ENCODE results near the gene MICAL3. TPM values are rescaled to one million over a fixed set of nuclear protein-coding genes. Genes with fewer than 3 reads are reported as not detected.
"Not testable (repeated sequence)": the region's sequence is repeated elsewhere in the genome, so short reads cannot be mapped to it uniquely, and the experiment has no call there.

MICAL3 gene
- total RNA-seq, result 61.4 TPM

- peak; percentile 54 for DNase-seq (ENCODE audit: low spot score)
Observed at GRCh38 chr22:18024276-18024939, at the start of gene MICAL3. Gene MICAL3, minus strand, starts transcription at chr22:18024561. Its CDS starts 117,749 bp downstream, at chr22:17906812.

- not testable (repeated sequence) for DNase-seq (ENCODE audit: low spot score)
Observed at GRCh38 chr22:18073927-18074326, 49.6 kb upstream of the MICAL3 start.

- DNase-seq (ENCODE audit: low spot score), result no peak
Observed at GRCh38 chr22:18073467-18073866, 49.1 kb upstream of the MICAL3 start.

GRCh38 chr22:18071968-18072310 is 47.6 kb upstream of the MICAL3 start:
- no peak for DNase-seq (ENCODE audit: low spot score)

- not testable (repeated sequence) for DNase-seq (ENCODE audit: low spot score)
Observed at GRCh38 chr22:18071307-18071967, 47.1 kb upstream of the MICAL3 start.

- DNase-seq (ENCODE audit: low spot score), result no peak
Observed at GRCh38 chr22:18070556-18071306, 46.4 kb upstream of the MICAL3 start.

GRCh38 chr22:18070041-18070440 is 45.7 kb upstream of the MICAL3 start:
- no peak for DNase-seq (ENCODE audit: low spot score)

- DNase-seq (ENCODE audit: low spot score), result no peak
Observed at GRCh38 chr22:18069041-18069440, 44.7 kb upstream of the MICAL3 start.

- no peak for DNase-seq (ENCODE audit: low spot score)
Observed at GRCh38 chr22:18068381-18068988, 44.1 kb upstream of the MICAL3 start.

GRCh38 chr22:18067548-18068341 is 43.4 kb upstream of the MICAL3 start:
- DNase-seq (ENCODE audit: low spot score), result no peak

- no peak for DNase-seq (ENCODE audit: low spot score)
Observed at GRCh38 chr22:18067121-18067520, 42.8 kb upstream of the MICAL3 start.

GRCh38 chr22:18066181-18066859 is 42.0 kb upstream of the MICAL3 start:
- no peak for DNase-seq (ENCODE audit: low spot score)

- no peak for DNase-seq (ENCODE audit: low spot score)
Observed at GRCh38 chr22:18065256-18065655, 40.9 kb upstream of the MICAL3 start.

GRCh38 chr22:18064636-18065035 is 40.3 kb upstream of the MICAL3 start:
- no peak for DNase-seq (ENCODE audit: low spot score)

GRCh38 chr22:18063715-18064114 is 39.4 kb upstream of the MICAL3 start:
- DNase-seq (ENCODE audit: low spot score), result not testable (repeated sequence)

GRCh38 chr22:18063306-18063705 is 38.9 kb upstream of the MICAL3 start:
- no peak for DNase-seq (ENCODE audit: low spot score)

- DNase-seq (ENCODE audit: low spot score), result no peak
Observed at GRCh38 chr22:18062421-18062820, 38.1 kb upstream of the MICAL3 start.

- peak; percentile 51 for DNase-seq (ENCODE audit: low spot score)
Observed at GRCh38 chr22:18060646-18061620, 36.6 kb upstream of the MICAL3 start.

- no peak for DNase-seq (ENCODE audit: low spot score)
Observed at GRCh38 chr22:18059991-18060390, 35.6 kb upstream of the MICAL3 start.

- DNase-seq (ENCODE audit: low spot score), result no peak
Observed at GRCh38 chr22:18059473-18059872, 35.1 kb upstream of the MICAL3 start.

Data from mucosa of gallbladder (tissue), 1 donor.